Transverse colon (tissue), 3 donors: Measurements from ENCODE around the gene KIAA0232.

Experiments
- EP300 ChIP-seq: sonication (generic); formaldehyde crosslinking; IDR thresholded peaks from one replicate; pipeline ENCODE4 v1.6.1; 2017; ENCODE audit warnings: antibody characterized with exemption, low read depth
- POLR2A ChIP-seq: fragments of 450-650 bp; IDR thresholded peaks from one replicate; pipeline ENCODE4 v1.6.1; 2016; ENCODE audit warnings: antibody characterized with exemption, mild to moderate bottlenecking, moderate library complexity
- TF ChIP-seq, protein P1 (sequence below), 5 experiments: fragments of 200-600 bp in 3 of 5; fragments of 450-650 bp in 2 of 5; sonication (generic) in 3 of 5; IDR thresholded peaks; 1 replicate in 2 of 5; 2 replicates in 3 of 5; pipeline ENCODE4 v1.5.1; 2016 to 2017; ENCODE audit warnings: antibody characterized with exemption in 5 of 5, inconsistent platforms in 3 of 5, mild to moderate bottlenecking in 2 of 5, moderate library complexity in 1 of 5

DNA sequence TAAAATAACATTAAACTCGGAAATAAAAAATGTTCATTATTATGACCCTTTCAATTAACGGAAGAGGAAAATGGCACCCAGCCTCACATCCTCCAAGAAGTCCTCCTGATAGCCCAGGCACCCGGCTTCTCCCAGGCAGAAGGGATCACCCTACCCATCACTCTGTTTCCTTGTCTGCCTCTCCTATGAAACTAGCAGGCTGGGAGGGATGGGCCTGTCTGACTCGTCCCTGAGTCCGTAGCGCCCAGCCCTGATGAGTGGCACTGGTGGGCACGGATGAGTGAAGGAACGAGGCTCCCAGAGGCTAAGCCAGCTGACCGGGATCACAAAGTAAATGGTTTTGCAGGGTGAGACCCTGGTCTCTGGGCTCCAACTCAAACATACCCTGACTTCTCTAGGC, 28.6 kb upstream of the KIAA0232 start:
- TF ChIP-seq, protein P1, sequence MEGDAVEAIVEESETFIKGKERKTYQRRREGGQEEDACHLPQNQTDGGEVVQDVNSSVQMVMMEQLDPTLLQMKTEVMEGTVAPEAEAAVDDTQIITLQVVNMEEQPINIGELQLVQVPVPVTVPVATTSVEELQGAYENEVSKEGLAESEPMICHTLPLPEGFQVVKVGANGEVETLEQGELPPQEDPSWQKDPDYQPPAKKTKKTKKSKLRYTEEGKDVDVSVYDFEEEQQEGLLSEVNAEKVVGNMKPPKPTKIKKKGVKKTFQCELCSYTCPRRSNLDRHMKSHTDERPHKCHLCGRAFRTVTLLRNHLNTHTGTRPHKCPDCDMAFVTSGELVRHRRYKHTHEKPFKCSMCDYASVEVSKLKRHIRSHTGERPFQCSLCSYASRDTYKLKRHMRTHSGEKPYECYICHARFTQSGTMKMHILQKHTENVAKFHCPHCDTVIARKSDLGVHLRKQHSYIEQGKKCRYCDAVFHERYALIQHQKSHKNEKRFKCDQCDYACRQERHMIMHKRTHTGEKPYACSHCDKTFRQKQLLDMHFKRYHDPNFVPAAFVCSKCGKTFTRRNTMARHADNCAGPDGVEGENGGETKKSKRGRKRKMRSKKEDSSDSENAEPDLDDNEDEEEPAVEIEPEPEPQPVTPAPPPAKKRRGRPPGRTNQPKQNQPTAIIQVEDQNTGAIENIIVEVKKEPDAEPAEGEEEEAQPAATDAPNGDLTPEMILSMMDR (IDR thresholded peaks at IDR 0.05): no peak
- TF ChIP-seq POLR2A (no peak), EP300 (no peak)
